H1 (cell line): Measurements from ENCODE around the gene STBD1. TPM values are rescaled to one million over a fixed set of nuclear protein-coding genes. Genes with fewer than 3 reads are reported as not detected.

Experiments
- CTCF ChIA-PET: fragments of 300-600 bp; sonication (Branson Sonifier 250); formaldehyde crosslinking; loops from one replicate; lab custom pipeline; 2021; ENCODE audit not compliant: partially characterized antibody; lab: Charles Lee
- POLR2A ChIA-PET: fragments of 300-600 bp; sonication (Branson Sonifier 250); formaldehyde crosslinking; loops from one replicate; lab custom pipeline; 2021; ENCODE audit warnings: inconsistent platforms; ENCODE audit not compliant: partially characterized antibody; lab: Charles Lee
- DNase-seq, 2 experiments: peaks; one replicate each; pipeline versions ENCODE4 v3.0.0 to v3.0.0-alpha.2; 2010 to 2022; ENCODE audit warnings: low spot score in 2 of 2, low read depth in 1 of 2, mixed read lengths in 1 of 2
- FAIRE-seq: peaks from 2 replicates; lab custom pipeline; 2011; peaks lifted over from hg19 to GRCh38; lab: Jason Lieb, UNC
- H2AFZ ChIP-seq: 2 replicates; pipeline ENCODE4 v1.8.1; 2012; ENCODE audit warnings: low read length, inconsistent platforms
- H2AK5ac ChIP-seq: 2 replicates; pipeline ENCODE4 v1.6.1; 2013; ENCODE audit warnings: low read depth, low read length
- H2BK120ac ChIP-seq: replicated peaks from 2 replicates; pipeline ENCODE3; 2013; ENCODE audit warnings: low read depth, low read length, inconsistent platforms
- H2BK12ac ChIP-seq: 2 replicates; pipeline ENCODE4 v1.6.1; 2013; ENCODE audit warnings: low read depth, low read length
- H2BK15ac ChIP-seq: 2 replicates; pipeline ENCODE4 v1.6.1; 2013; ENCODE audit warnings: low read length
- H2BK20ac ChIP-seq: 2 replicates; pipeline ENCODE4 v1.6.1; 2013; ENCODE audit warnings: low read length
- H2BK5ac ChIP-seq: 2 replicates; pipeline ENCODE4 v1.6.1; 2013; ENCODE audit warnings: low read depth, low read length
- H3K14ac ChIP-seq: 2 replicates; pipeline ENCODE4 v1.6.1; 2013; ENCODE audit warnings: inconsistent platforms; ENCODE audit not compliant: insufficient read length
- H3K18ac ChIP-seq: 2 replicates; pipeline ENCODE4 v1.6.1; 2013; ENCODE audit warnings: low read length; ENCODE audit errors: extremely low read depth
- H3K23ac ChIP-seq: 2 replicates; pipeline ENCODE4 v1.6.1; 2013; ENCODE audit warnings: inconsistent platforms; ENCODE audit not compliant: insufficient read length
- H3K23me2 ChIP-seq: 2 replicates; pipeline ENCODE4 v1.6.1; 2013; ENCODE audit warnings: low read depth, low read length
- H3K27ac ChIP-seq: 2 replicates; pipeline ENCODE4 v1.6.1; 2011; ENCODE audit warnings: low read depth, low read length, inconsistent platforms
- H3K27me3 ChIP-seq, 4 experiments: replicated peaks in 1 of 4; 1 replicate in 1 of 4; 2 replicates in 3 of 4; pipeline versions ENCODE4 v1.6.1 to v1.8.1; 2011 to 2013; ENCODE audit warnings: low read length in 3 of 4, mild to moderate bottlenecking in 3 of 4, inconsistent platforms in 2 of 4, mixed read lengths in 2 of 4, moderate library complexity in 1 of 4; ENCODE audit not compliant: control insufficient read depth in 3 of 4, insufficient read depth in 3 of 4; ENCODE audit errors: extremely low read depth in 1 of 4
- H3K36me3 ChIP-seq, 4 experiments: 2 replicates each; pipeline versions ENCODE4 v1.6.1 to v1.8.1; 2011 to 2013; ENCODE audit warnings: mild to moderate bottlenecking in 4 of 4, low read length in 3 of 4, moderate library complexity in 2 of 4, control low read depth in 1 of 4, inconsistent platforms in 1 of 4; ENCODE audit not compliant: insufficient read depth in 4 of 4, control insufficient read depth in 2 of 4
- H3K4ac ChIP-seq: replicated peaks from 2 replicates; pipeline ENCODE3; 2013; ENCODE audit warnings: low read length, low read depth, mixed read lengths, inconsistent platforms; ENCODE audit not compliant: insufficient read length
- H3K4me1 ChIP-seq, 4 experiments: replicated peaks in 1 of 4; 1 replicate in 1 of 4; 2 replicates in 3 of 4; pipeline versions ENCODE4 v1.6.1 to v1.8.1; 2011 to 2013; ENCODE audit warnings: low read length in 3 of 4, inconsistent platforms in 2 of 4, mixed read lengths in 1 of 4; ENCODE audit not compliant: insufficient read depth in 4 of 4, control insufficient read depth in 3 of 4
- H3K4me2 ChIP-seq, 2 experiments: 2 replicates each; pipeline versions ENCODE4 v1.6.1 to v1.8.1; 2011 to 2013; ENCODE audit warnings: low read depth in 2 of 2, low read length in 2 of 2, control low read depth in 1 of 2, inconsistent platforms in 1 of 2, mild to moderate bottlenecking in 1 of 2; ENCODE audit not compliant: insufficient read depth in 1 of 2
- H3K4me3 ChIP-seq, 4 experiments: fragments of 200-600, 300-600 bp in 1 of 4; sonication (generic), shearing (Covaris generic), sonication (Bioruptor Twin) in 1 of 4; 2 replicates each; pipeline versions ENCODE4 v1.5.1 to v1.8.1; 2011 to 2016; ENCODE audit warnings: low read length in 4 of 4, low read depth in 3 of 4, control low read depth in 2 of 4, inconsistent platforms in 2 of 4, mild to moderate bottlenecking in 2 of 4, mixed read lengths in 1 of 4, moderate library complexity in 1 of 4; ENCODE audit not compliant: insufficient read depth in 2 of 4; ENCODE audit errors: extremely low read depth in 1 of 4
- H3K56ac ChIP-seq: replicated peaks from 2 replicates; pipeline ENCODE3; 2013; ENCODE audit warnings: low read depth, mild to moderate bottlenecking, mixed read lengths, low read length, inconsistent platforms; ENCODE audit not compliant: insufficient read length
- H3K79me1 ChIP-seq: 2 replicates; pipeline ENCODE4 v1.6.1; 2013; ENCODE audit warnings: low read depth, low read length, control low read depth
- H3K79me2 ChIP-seq, 2 experiments: 2 replicates each; pipeline versions ENCODE4 v1.6.1 to v1.8.1; 2012 to 2013; ENCODE audit warnings: low read length in 2 of 2, mild to moderate bottlenecking in 2 of 2, inconsistent platforms in 1 of 2; ENCODE audit not compliant: insufficient read depth in 2 of 2, control insufficient read depth in 1 of 2
- H3K9ac ChIP-seq, 4 experiments: replicated peaks in 1 of 4; 1 replicate in 1 of 4; 2 replicates in 3 of 4; pipeline versions ENCODE4 v1.6.1 to v1.8.1; 2011 to 2013; ENCODE audit warnings: low read depth in 3 of 4, low read length in 3 of 4, control low read depth in 2 of 4, mild to moderate bottlenecking in 2 of 4, moderate library complexity in 2 of 4, inconsistent platforms in 1 of 4; ENCODE audit errors: extremely low read depth in 1 of 4
- H3K9me3 ChIP-seq, 2 experiments: 2 replicates each; pipeline versions ENCODE4 v1.6.1 to v1.8.1; 2012 to 2013; ENCODE audit warnings: mild to moderate bottlenecking in 2 of 2, moderate library complexity in 2 of 2, control low read depth in 1 of 2, inconsistent platforms in 1 of 2, low read depth in 1 of 2, low read length in 1 of 2, mixed read lengths in 1 of 2; ENCODE audit not compliant: insufficient read depth in 2 of 2
- H4K20me1 ChIP-seq, 2 experiments: replicated peaks in 1 of 2; 2 replicates each; pipeline versions ENCODE3 to v1.8.1; 2011 to 2013; ENCODE audit warnings: inconsistent platforms in 2 of 2, low read length in 2 of 2, mild to moderate bottlenecking in 1 of 2; ENCODE audit not compliant: insufficient read depth in 2 of 2, control insufficient read depth in 1 of 2
- H4K5ac ChIP-seq: 2 replicates; pipeline ENCODE4 v1.6.1; 2013; ENCODE audit warnings: low read length, low read depth, mixed read lengths, inconsistent platforms; ENCODE audit not compliant: insufficient read length
- H4K8ac ChIP-seq: 2 replicates; pipeline ENCODE4 v1.8.0; 2013; ENCODE audit warnings: mild to moderate bottlenecking, moderate library complexity, low read length, inconsistent platforms; ENCODE audit not compliant: insufficient read depth; ENCODE audit errors: extremely low read depth
- H4K91ac ChIP-seq: replicated peaks from 2 replicates; pipeline ENCODE3; 2013; ENCODE audit warnings: low read length, mixed read lengths, inconsistent platforms; ENCODE audit not compliant: insufficient read length
- ASH2L ChIP-seq: fragments of 200-600, 300-600 bp; sonication (generic); IDR thresholded peaks from one replicate; pipeline ENCODE4 v1.7.1; 2017; ENCODE audit warnings: low read length
- BCL11A ChIP-seq, 2 experiments: IDR thresholded peaks; one replicate each; pipeline ENCODE4 v1.6.1; 2011; ENCODE audit warnings: low read depth in 2 of 2, low read length in 2 of 2, mild to moderate bottlenecking in 2 of 2
- CBX5 ChIP-seq: fragments of 300-800, 300-1000 bp; sonication (generic); IDR thresholded peaks from 2 replicates; pipeline ENCODE4 v1.7.1; 2016; ENCODE audit warnings: antibody characterized with exemption, low read length, low read depth
- CBX8 ChIP-seq: fragments of 300-800, 300-1000 bp; sonication (generic); IDR thresholded peaks from 2 replicates; pipeline ENCODE4 v1.7.1; 2016; ENCODE audit warnings: low read depth, low read length, borderline replicate concordance
- CREB1 ChIP-seq: IDR thresholded peaks from 2 replicates; pipeline ENCODE4 v1.6.1; 2012; ENCODE audit warnings: inconsistent platforms
- EGR1 ChIP-seq: IDR thresholded peaks from 2 replicates; pipeline ENCODE4 v1.6.1; 2011; ENCODE audit warnings: low read depth, low read length, borderline replicate concordance
- EZH2 ChIP-seq: fragments of 200-600 bp; sonication (generic); IDR thresholded peaks from 2 replicates; pipeline ENCODE4 v1.7.1; 2012; ENCODE audit warnings: low read depth, mild to moderate bottlenecking, moderate library complexity, low read length, inconsistent platforms; ENCODE audit not compliant: severe bottlenecking
- HDAC6 ChIP-seq: IDR thresholded peaks from one replicate; pipeline ENCODE4 v1.7.1; 2012; ENCODE audit warnings: low read depth, mild to moderate bottlenecking, inconsistent platforms, low read length, moderate library complexity
- KDM5A ChIP-seq: fragments of 200-600 bp; IDR thresholded peaks from 2 replicates; pipeline ENCODE4 v1.7.1; 2012; ENCODE audit warnings: mild to moderate bottlenecking, low read length, inconsistent platforms, mixed read lengths
- MAFK ChIP-seq: IDR thresholded peaks from 2 replicates; pipeline ENCODE4 v1.6.1; 2012; ENCODE audit warnings: low read depth, mild to moderate bottlenecking, improper control_type of control experiment, low read length
- NANOG ChIP-seq: IDR thresholded peaks from 2 replicates; pipeline ENCODE4 v1.6.1; 2011; ENCODE audit warnings: low read length, low read depth, mild to moderate bottlenecking, inconsistent platforms; ENCODE audit not compliant: insufficient read depth, poor library complexity, severe bottlenecking
- RBBP5 ChIP-seq: IDR thresholded peaks from 2 replicates; pipeline ENCODE4 v1.7.1; 2012; ENCODE audit warnings: low read depth, mild to moderate bottlenecking, inconsistent platforms, low read length, moderate library complexity, borderline replicate concordance
- SAP30 ChIP-seq: fragments of 300-600 bp; sonication (generic); IDR thresholded peaks from 2 replicates; pipeline ENCODE4 v1.7.1; 2012; ENCODE audit warnings: low read length, moderate library complexity, mild to moderate bottlenecking, inconsistent platforms; ENCODE audit not compliant: insufficient read depth, insufficient replicate concordance
- SIX5 ChIP-seq: IDR thresholded peaks from 2 replicates; pipeline ENCODE4 v1.6.1; 2011; ENCODE audit warnings: mild to moderate bottlenecking, low read depth, low read length
- SP1 ChIP-seq: IDR thresholded peaks from 2 replicates; pipeline ENCODE4 v1.6.1; 2011; ENCODE audit warnings: low read depth, low read length
- polyA plus RNA-seq, 7 experiments: library from polyadenylated mRNA; depleted of rRNA in 3 of 7; stranded (reverse) in 5 of 7; unstranded in 2 of 7; fragments of >200 nt in 5 of 7; fragments of 200-250 nt in 2 of 7; gene quantifications; 1 replicate in 5 of 7; 2 replicates in 1 of 7; 4 replicates in 1 of 7; pipeline versions ENCODE4 v1.2.1 to v1.2.3, GENCODE V29; 2011 to 2013; ENCODE audit warnings: missing spikeins in 2 of 7, mixed read lengths in 2 of 7
- total RNA-seq: library from RNA; stranded (reverse); fragmentation: NEBNext Ultra II Directional; extraction: Animal tissue kit (Norgen Biotek cat#: 25700); gene quantifications from 2 replicates; pipeline ENCODE4 v1.2.1, GENCODE V29; 2021
- TF ChIP-seq, protein P1 (sequence below): IDR thresholded peaks from 2 replicates; pipeline ENCODE4 v1.6.1; 2012; ENCODE audit warnings: inconsistent platforms

STBD1 gene
- total and polyA plus RNA-seq, 2 of the 8 experiments (the other 6 are each of a cell fraction or from before 2014, with no cell fraction given), result 0.45 to 1.7 TPM

DNA sequence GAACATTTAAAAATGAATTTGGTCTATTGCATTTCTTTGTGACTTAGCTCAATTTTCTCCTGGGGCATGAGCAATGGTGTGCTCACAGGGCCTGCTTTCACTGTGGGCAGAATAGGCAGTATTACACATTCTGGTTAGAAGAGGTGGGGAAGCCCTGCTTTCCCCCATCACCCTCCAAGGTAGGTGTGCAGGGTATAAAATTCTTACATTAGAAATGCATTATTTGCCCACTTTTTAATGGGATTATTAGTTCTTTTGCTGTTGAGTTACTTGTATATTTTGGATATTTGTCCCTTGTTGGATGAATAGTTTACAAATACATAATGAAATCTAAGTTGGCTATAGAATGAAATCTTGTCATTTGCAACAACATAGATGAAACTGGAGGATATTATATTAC is 8.3 kb upstream of the STBD1 start:
- Histone ChIP-seq H3K4me2 (no peak overlapping the region), H3K4me3 (no peak overlapping the region), H3K27ac (no peak overlapping the region), H3K79me2 (no peaks in the 10 kb centered on the region), H3K23ac (no peak overlapping the region), H2BK15ac (no peak overlapping the region), H2BK20ac (no peak overlapping the region), H2AFZ (no peak overlapping the region), H3K79me1 (no peaks in the 10 kb centered on the region), H3K56ac (no peak overlapping the region), H2BK12ac (no peak overlapping the region), H4K20me1 (no peaks in the 10 kb centered on the region), H3K9ac (no peak overlapping the region), H4K91ac (no peak overlapping the region), H4K5ac (no peak overlapping the region), H3K9me3 (peaks cover 0 to 10% of the 10 kb centered on the region in 2 experiments; a peak in 2 of 4 replicates), H3K14ac (no peak overlapping the region), H2BK120ac (no peak overlapping the region), H2BK5ac (no peak overlapping the region), H3K36me3 (no peaks in the 10 kb centered on the region), H3K4ac (no peak overlapping the region), H3K27me3 (no peaks in the 10 kb centered on the region), H2AK5ac (no peak overlapping the region), H4K8ac (no peak overlapping the region), H3K4me1 (no peaks in the 10 kb centered on the region), H3K23me2 (no peaks in the 10 kb centered on the region), H3K18ac (no peak overlapping the region)
- ChIA-PET CTCF (interaction anchor here (5.2 kb wide), 1 partner anchor 80 kb away, joined by 24 read pairs; no protein-coding TSS in a partner anchor), POLR2A (no interaction called here)
- DNase-seq (no peak), FAIRE-seq (no peak)
- no peak for TF ChIP-seq SIX5
- TF ChIP-seq, protein P1, sequence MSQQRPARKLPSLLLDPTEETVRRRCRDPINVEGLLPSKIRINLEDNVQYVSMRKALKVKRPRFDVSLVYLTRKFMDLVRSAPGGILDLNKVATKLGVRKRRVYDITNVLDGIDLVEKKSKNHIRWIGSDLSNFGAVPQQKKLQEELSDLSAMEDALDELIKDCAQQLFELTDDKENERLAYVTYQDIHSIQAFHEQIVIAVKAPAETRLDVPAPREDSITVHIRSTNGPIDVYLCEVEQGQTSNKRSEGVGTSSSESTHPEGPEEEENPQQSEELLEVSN, result no peak
- TF ChIP-seq ASH2L, result no peak
- TF ChIP-seq CBX8, result no peak
- no peak for TF ChIP-seq NANOG
- TF ChIP-seq RBBP5, result no peak
- no peak for TF ChIP-seq MAFK
- no peak for TF ChIP-seq BCL11A (IDR thresholded peaks at IDR 0.05; ENCODE audit: low read depth in 2 of 2, low read length in 2 of 2)
- TF ChIP-seq SAP30, result no peak
- no peak for TF ChIP-seq KDM5A
- TF ChIP-seq SP1, result no peak
- TF ChIP-seq EZH2, result no peak
- no peak for TF ChIP-seq EGR1
- no peak for TF ChIP-seq CBX5
- TF ChIP-seq HDAC6, result no peak
- no peak for TF ChIP-seq CREB1
